Measurements from ENCODE around the gene MT1B. TPM values are rescaled to one million over a fixed set of nuclear protein-coding genes. Genes with fewer than 3 reads are reported as not detected.

Gene MT1B
- total and polyA plus RNA-seq, 2 of the 13 experiments (the other 11 are each of a cell fraction or from before 2014, with no cell fraction given): 0.89 TPM; not detected in 1

DNA sequence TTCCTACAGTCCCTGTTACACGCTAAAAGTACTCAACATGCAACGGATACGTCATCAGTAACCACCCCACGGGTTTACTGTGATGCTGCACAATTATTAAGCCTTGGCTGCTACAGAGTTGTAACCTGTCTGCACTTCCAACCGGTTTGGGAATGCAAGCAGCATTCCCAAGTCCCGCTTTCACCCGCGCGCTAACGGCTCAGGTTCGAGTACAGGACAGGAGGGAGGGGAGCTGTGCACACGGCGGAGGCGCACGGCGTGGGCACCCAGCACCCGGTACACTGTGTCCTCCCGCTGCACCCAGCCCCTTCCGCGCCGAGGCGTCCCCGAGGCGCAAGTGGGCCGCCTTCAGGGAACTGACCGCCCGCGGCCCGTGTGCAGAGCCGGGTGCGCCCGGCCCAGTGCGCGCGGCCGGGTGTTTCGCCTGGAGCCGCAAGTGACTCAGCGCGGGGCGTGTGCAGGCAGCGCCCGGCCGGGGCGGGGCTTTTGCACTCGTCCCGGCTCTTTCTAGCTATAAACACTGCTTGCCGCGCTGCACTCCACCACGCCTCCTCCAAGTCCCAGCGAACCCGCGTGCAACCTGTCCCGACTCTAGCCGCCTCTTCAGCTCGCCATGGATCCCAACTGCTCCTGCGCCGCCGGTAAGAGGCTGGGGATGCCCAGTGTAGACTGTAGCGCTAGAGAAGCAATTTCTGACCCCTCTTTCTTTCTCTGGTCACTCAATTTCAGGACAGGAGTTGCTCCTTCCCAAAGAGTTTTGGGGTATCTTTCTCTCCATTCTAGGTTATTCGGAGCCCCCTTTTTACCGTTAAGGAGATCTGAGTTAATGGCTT, 43.4 kb upstream of the MT1B start, which contains the start of gene MT2A (continued):
- TF ChIP-seq, protein P1, sequence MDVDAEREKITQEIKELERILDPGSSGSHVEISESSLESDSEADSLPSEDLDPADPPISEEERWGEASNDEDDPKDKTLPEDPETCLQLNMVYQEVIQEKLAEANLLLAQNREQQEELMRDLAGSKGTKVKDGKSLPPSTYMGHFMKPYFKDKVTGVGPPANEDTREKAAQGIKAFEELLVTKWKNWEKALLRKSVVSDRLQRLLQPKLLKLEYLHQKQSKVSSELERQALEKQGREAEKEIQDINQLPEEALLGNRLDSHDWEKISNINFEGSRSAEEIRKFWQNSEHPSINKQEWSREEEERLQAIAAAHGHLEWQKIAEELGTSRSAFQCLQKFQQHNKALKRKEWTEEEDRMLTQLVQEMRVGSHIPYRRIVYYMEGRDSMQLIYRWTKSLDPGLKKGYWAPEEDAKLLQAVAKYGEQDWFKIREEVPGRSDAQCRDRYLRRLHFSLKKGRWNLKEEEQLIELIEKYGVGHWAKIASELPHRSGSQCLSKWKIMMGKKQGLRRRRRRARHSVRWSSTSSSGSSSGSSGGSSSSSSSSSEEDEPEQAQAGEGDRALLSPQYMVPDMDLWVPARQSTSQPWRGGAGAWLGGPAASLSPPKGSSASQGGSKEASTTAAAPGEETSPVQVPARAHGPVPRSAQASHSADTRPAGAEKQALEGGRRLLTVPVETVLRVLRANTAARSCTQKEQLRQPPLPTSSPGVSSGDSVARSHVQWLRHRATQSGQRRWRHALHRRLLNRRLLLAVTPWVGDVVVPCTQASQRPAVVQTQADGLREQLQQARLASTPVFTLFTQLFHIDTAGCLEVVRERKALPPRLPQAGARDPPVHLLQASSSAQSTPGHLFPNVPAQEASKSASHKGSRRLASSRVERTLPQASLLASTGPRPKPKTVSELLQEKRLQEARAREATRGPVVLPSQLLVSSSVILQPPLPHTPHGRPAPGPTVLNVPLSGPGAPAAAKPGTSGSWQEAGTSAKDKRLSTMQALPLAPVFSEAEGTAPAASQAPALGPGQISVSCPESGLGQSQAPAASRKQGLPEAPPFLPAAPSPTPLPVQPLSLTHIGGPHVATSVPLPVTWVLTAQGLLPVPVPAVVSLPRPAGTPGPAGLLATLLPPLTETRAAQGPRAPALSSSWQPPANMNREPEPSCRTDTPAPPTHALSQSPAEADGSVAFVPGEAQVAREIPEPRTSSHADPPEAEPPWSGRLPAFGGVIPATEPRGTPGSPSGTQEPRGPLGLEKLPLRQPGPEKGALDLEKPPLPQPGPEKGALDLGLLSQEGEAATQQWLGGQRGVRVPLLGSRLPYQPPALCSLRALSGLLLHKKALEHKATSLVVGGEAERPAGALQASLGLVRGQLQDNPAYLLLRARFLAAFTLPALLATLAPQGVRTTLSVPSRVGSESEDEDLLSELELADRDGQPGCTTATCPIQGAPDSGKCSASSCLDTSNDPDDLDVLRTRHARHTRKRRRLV (CRISPR knock-in tag; IDR thresholded peaks at IDR 0.05): no peak; the same call in 1 of the 2 replicates
- TF ChIP-seq ZNF768 (CRISPR knock-in tag; IDR thresholded peaks at IDR 0.05) (peak; percentile 90), ZNF713 (CRISPR knock-in tag; IDR thresholded peaks at IDR 0.05) (no peak), GTF3A (CRISPR knock-in tag; conservative IDR thresholded peaks at IDR 0.05) (no peak), SALL2 (CRISPR knock-in tag; IDR thresholded peaks at IDR 0.05) (peak; percentile 96), HNRNPK (IDR thresholded peaks at IDR 0.05; ENCODE audit: low read depth, low read length, poor library complexity, severe bottlenecking) (peak; percentile 55), EZH2 (conservative IDR thresholded peaks at IDR 0.05; ENCODE audit: low read depth, low read length) (no peak), ZKSCAN8 (CRISPR knock-in tag; IDR thresholded peaks at IDR 0.05; ENCODE audit: borderline replicate concordance) (peak; percentile 77; the same call in 1 of the 2 replicates), ZNF234 (CRISPR knock-in tag; conservative IDR thresholded peaks at IDR 0.05) (no peak), SOX6 (IDR thresholded peaks at IDR 0.05) (no peak), SOX6 (CRISPR knock-in tag; IDR thresholded peaks at IDR 0.05) (peak; percentile 51), ZNF180 (CRISPR knock-in tag; IDR thresholded peaks at IDR 0.05; ENCODE audit: borderline replicate concordance, low read depth) (peak; percentile 70; the same call in 1 of the 2 replicates), DNMT1 (CRISPR knock-in tag; IDR thresholded peaks at IDR 0.05) (peak; percentile 89; the same call in 1 of the 2 replicates), SRSF4 (IDR thresholded peaks at IDR 0.05; ENCODE audit: low read depth, low read length, poor library complexity, severe bottlenecking) (no peak)
- TF ChIP-seq, protein P2, sequence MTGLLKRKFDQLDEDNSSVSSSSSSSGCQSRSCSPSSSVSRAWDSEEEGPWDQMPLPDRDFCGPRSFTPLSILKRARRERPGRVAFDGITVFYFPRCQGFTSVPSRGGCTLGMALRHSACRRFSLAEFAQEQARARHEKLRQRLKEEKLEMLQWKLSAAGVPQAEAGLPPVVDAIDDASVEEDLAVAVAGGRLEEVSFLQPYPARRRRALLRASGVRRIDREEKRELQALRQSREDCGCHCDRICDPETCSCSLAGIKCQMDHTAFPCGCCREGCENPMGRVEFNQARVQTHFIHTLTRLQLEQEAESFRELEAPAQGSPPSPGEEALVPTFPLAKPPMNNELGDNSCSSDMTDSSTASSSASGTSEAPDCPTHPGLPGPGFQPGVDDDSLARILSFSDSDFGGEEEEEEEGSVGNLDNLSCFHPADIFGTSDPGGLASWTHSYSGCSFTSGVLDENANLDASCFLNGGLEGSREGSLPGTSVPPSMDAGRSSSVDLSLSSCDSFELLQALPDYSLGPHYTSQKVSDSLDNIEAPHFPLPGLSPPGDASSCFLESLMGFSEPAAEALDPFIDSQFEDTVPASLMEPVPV (CRISPR knock-in tag; IDR thresholded peaks at IDR 0.05): peak; percentile 42; the same call in 1 of the 2 replicates
- TF ChIP-seq, protein P3, sequence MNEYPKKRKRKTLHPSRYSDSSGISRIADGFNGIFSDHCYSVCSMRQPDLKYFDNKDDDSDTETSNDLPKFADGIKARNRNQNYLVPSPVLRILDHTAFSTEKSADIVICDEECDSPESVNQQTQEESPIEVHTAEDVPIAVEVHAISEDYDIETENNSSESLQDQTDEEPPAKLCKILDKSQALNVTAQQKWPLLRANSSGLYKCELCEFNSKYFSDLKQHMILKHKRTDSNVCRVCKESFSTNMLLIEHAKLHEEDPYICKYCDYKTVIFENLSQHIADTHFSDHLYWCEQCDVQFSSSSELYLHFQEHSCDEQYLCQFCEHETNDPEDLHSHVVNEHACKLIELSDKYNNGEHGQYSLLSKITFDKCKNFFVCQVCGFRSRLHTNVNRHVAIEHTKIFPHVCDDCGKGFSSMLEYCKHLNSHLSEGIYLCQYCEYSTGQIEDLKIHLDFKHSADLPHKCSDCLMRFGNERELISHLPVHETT (CRISPR knock-in tag; conservative IDR thresholded peaks at IDR 0.05): 0 out of 2 replicates have a peak, but pooled peaks have one; percentile 54
- TF ChIP-seq, protein P4, sequence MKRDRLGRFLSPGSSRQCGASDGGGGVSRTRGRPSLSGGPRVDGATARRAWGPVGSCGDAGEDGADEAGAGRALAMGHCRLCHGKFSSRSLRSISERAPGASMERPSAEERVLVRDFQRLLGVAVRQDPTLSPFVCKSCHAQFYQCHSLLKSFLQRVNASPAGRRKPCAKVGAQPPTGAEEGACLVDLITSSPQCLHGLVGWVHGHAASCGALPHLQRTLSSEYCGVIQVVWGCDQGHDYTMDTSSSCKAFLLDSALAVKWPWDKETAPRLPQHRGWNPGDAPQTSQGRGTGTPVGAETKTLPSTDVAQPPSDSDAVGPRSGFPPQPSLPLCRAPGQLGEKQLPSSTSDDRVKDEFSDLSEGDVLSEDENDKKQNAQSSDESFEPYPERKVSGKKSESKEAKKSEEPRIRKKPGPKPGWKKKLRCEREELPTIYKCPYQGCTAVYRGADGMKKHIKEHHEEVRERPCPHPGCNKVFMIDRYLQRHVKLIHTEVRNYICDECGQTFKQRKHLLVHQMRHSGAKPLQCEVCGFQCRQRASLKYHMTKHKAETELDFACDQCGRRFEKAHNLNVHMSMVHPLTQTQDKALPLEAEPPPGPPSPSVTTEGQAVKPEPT (CRISPR knock-in tag; IDR thresholded peaks at IDR 0.05; ENCODE audit: low read depth): no peak
- TF ChIP-seq, protein P5, sequence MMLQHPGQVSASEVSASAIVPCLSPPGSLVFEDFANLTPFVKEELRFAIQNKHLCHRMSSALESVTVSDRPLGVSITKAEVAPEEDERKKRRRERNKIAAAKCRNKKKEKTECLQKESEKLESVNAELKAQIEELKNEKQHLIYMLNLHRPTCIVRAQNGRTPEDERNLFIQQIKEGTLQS (CRISPR knock-in tag; IDR thresholded peaks at IDR 0.05): peak; percentile 93
